ENCODE measurements around the gene MTERF4. TPM values are rescaled to one million over a fixed set of nuclear protein-coding genes. Genes with fewer than 3 reads are reported as not detected.

Gene MTERF4
- total and polyA plus RNA-seq, 2 of the 4 experiments (the other 2 are of a cell fraction) = 26.6 to 33.3 TPM

DNA sequence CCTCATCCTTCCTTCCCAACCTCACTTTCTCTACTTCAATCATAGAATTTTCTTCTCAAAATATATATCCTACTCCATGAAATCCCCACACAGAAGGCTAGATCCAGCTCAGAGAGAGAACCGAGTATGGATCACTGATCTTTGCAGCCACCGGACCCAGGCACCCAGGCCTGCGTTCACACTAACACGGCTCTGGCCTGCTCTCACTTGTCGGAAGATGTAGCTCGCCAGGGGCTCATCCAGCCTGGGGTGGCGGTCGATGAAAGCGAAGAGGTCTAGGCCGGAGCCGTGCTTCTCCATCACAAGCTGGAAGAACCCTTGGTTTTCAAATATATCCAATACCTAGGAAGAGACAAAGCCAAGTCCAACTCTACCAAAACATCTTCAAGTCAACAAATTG lies 12.7 kb upstream of the MTERF4 start:
- dilution Hi-C loops (cut with HindIII; ENCODE audit: low sequenced_read_pairs, unreplicated experiment) = no loop called here
- TF ChIP-seq POLR2A (IDR thresholded peaks at IDR 0.05; ENCODE audit: low read depth, low read length) (no peak), CEBPB (IDR thresholded peaks at IDR 0.05; ENCODE audit: low read depth, low read length) (no peak), RFX5 (IDR thresholded peaks at IDR 0.05; ENCODE audit: low read depth, low read length) (no peak), NFE2L2 (IDR thresholded peaks at IDR 0.05; ENCODE audit: low read depth, low read length) (no peak), SMC3 (IDR thresholded peaks at IDR 0.05; ENCODE audit: low read depth, low read length) (no peak), RCOR1 (IDR thresholded peaks at IDR 0.05; ENCODE audit: insufficient replicate concordance, low read length) (no peak), CHD1 (IDR thresholded peaks at IDR 0.05; ENCODE audit: low read depth, low read length) (no peak), FOS (IDR thresholded peaks at IDR 0.05; ENCODE audit: low read depth, low read length) (no peak), MAZ (IDR thresholded peaks at IDR 0.05; ENCODE audit: borderline replicate concordance, low read depth, low read length) (no peak), MXI1 (IDR thresholded peaks at IDR 0.05; ENCODE audit: borderline replicate concordance, low read depth, low read length) (no peak), BHLHE40 (IDR thresholded peaks at IDR 0.05; ENCODE audit: low read depth, low read length) (no peak), RAD21 (IDR thresholded peaks at IDR 0.05; ENCODE audit: low read length) (no peak), MAFK (IDR thresholded peaks at IDR 0.05; ENCODE audit: low read depth, low read length) (no peak)
- TF ChIP-seq, protein P1, sequence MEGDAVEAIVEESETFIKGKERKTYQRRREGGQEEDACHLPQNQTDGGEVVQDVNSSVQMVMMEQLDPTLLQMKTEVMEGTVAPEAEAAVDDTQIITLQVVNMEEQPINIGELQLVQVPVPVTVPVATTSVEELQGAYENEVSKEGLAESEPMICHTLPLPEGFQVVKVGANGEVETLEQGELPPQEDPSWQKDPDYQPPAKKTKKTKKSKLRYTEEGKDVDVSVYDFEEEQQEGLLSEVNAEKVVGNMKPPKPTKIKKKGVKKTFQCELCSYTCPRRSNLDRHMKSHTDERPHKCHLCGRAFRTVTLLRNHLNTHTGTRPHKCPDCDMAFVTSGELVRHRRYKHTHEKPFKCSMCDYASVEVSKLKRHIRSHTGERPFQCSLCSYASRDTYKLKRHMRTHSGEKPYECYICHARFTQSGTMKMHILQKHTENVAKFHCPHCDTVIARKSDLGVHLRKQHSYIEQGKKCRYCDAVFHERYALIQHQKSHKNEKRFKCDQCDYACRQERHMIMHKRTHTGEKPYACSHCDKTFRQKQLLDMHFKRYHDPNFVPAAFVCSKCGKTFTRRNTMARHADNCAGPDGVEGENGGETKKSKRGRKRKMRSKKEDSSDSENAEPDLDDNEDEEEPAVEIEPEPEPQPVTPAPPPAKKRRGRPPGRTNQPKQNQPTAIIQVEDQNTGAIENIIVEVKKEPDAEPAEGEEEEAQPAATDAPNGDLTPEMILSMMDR (conservative IDR thresholded peaks at IDR 0.05; ENCODE audit: low read depth, low read length) = no peak
- TF ChIP-seq, protein P2, sequence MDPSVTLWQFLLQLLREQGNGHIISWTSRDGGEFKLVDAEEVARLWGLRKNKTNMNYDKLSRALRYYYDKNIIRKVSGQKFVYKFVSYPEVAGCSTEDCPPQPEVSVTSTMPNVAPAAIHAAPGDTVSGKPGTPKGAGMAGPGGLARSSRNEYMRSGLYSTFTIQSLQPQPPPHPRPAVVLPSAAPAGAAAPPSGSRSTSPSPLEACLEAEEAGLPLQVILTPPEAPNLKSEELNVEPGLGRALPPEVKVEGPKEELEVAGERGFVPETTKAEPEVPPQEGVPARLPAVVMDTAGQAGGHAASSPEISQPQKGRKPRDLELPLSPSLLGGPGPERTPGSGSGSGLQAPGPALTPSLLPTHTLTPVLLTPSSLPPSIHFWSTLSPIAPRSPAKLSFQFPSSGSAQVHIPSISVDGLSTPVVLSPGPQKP (IDR thresholded peaks at IDR 0.05; ENCODE audit: borderline replicate concordance, low read depth, low read length) = no peak
- TF ChIP-seq, protein P3, sequence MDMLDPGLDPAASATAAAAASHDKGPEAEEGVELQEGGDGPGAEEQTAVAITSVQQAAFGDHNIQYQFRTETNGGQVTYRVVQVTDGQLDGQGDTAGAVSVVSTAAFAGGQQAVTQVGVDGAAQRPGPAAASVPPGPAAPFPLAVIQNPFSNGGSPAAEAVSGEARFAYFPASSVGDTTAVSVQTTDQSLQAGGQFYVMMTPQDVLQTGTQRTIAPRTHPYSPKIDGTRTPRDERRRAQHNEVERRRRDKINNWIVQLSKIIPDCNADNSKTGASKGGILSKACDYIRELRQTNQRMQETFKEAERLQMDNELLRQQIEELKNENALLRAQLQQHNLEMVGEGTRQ (IDR thresholded peaks at IDR 0.05; ENCODE audit: low read depth, low read length) = no peak
- POLR2A ChIA-PET (ENCODE audit: unreplicated experiment) = no interaction called here

More for the DNA sequence above, 12.7 kb upstream of the MTERF4 start:
- 0 out of 4 replicates have a peak, but pooled peaks cover 0 to 2% of the 10 kb centered on the region in 2 experiments for H3K79me1 ChIP-seq (ENCODE audit: low read depth in 1 of 2, low read length in 2 of 2)
- intact Hi-C loops (cut with micrococcal nuclease) = no loop called here
- no peaks in the 10 kb centered on the region for H3K27me3 ChIP-seq (ENCODE audit: control insufficient read depth, insufficient read depth, low read length)
- H3K27ac ChIP-seq (ENCODE audit: insufficient read depth, low read length) = no peak overlapping the region
- H4K20me1 ChIP-seq (ENCODE audit: insufficient read depth, low read length) = no peaks in the 10 kb centered on the region
- H4K8ac ChIP-seq (ENCODE audit: low read depth in 2 of 2, low read length in 2 of 2) = no peak overlapping the region
- no peak overlapping the region for H2AK9ac ChIP-seq (replicated peaks; ENCODE audit: low read depth, low read length, poor library complexity)
- 0 out of 2 replicates have a peak, but pooled peaks cover 3% of the 10 kb centered on the region for H3K9me1 ChIP-seq (ENCODE audit: insufficient read depth, low read length)
- H3K4me1 ChIP-seq (ENCODE audit: control insufficient read depth, insufficient read depth, low read length) = no peaks in the 10 kb centered on the region
- CTCF ChIA-PET = no interaction called here
- WGBS, 2 experiments (ENCODE audit: extremely low coverage in 2 of 2, insufficient read length in 1 of 2) = no CpG with 5 or more reads among the region's 11 CpGs
- no peak overlapping the region for H2BK120ac ChIP-seq (ENCODE audit: low read depth, low read length)
- H2BK15ac ChIP-seq (ENCODE audit: low read depth, low read length) = no peak overlapping the region
- H3K56ac ChIP-seq (ENCODE audit: extremely low read depth, insufficient read depth, low read length) = no peak overlapping the region
- ATAC-seq (ENCODE audit: low read depth) = no peak
- H3K9ac ChIP-seq (ENCODE audit: low read depth, low read length) = no peak overlapping the region
- H3K9me3 ChIP-seq (ENCODE audit: control insufficient read depth, insufficient read depth, low read length) = no peaks in the 10 kb centered on the region
- no peak overlapping the region for H2AFZ ChIP-seq (replicated peaks; ENCODE audit: low read length, poor library complexity)
- no peak for DNase-seq
- no peak overlapping the region for H3K4me2 ChIP-seq (ENCODE audit: low read depth, low read length)
- H3K18ac ChIP-seq (ENCODE audit: low read depth, low read length) = no peak overlapping the region
- no peak overlapping the region for H4K91ac ChIP-seq (ENCODE audit: insufficient read depth, low read depth, low read length)
- H3K23ac ChIP-seq (ENCODE audit: low read depth, low read length) = no peak overlapping the region
- no peak overlapping the region for H4K5ac ChIP-seq (ENCODE audit: low read depth, low read length)
- no peak overlapping the region for H2BK20ac ChIP-seq (ENCODE audit: low read depth, low read length)
- BruUV-seq (replicated peaks) = no TSS peak
- no peak overlapping the region for H3K14ac ChIP-seq (replicated peaks; ENCODE audit: low read depth, low read length)
- H3K4me3 ChIP-seq (ENCODE audit: insufficient read depth, low read depth, low read length) = no peak overlapping the region
- H3K4ac ChIP-seq (ENCODE audit: low read depth, low read length) = no peak overlapping the region
- in situ Hi-C loops (cut with MboI; ENCODE audit: low sequenced_read_pairs) = no loop called here
- H3K36me3 ChIP-seq (ENCODE audit: control insufficient read depth, insufficient read depth, low read length) = peaks cover 1% of the 10 kb centered on the region; the same call in 1 of the 2 replicates
- H2AK5ac ChIP-seq (ENCODE audit: low read depth, low read length) = no peak overlapping the region
- no peak overlapping the region for H2BK5ac ChIP-seq (ENCODE audit: low read depth, low read length, poor library complexity, severe bottlenecking)

All from IMR-90 (cell line).